ENCODE measurements around the gene FLRT3.

DNA sequence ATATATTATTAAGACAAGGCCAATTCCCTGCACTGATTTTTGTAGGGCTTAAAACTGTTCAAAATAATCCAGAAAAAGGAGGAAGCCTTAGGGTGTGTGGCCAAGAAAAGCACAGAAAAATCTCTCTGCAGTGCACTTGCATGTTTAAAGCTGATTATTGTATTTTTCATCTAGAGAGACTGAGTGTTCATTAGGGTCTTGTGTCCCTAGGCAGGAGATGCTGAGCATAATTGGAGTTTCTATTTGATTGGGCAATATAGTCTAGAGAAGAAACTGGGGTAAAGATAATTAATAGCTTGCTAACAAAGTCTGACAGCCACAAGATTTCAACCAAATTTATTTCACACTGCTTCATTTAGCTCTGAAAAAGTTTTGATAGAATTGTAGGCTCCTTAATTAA is 2.4 kb downstream of the FLRT3 start:
- TF ChIP-seq, protein P1, sequence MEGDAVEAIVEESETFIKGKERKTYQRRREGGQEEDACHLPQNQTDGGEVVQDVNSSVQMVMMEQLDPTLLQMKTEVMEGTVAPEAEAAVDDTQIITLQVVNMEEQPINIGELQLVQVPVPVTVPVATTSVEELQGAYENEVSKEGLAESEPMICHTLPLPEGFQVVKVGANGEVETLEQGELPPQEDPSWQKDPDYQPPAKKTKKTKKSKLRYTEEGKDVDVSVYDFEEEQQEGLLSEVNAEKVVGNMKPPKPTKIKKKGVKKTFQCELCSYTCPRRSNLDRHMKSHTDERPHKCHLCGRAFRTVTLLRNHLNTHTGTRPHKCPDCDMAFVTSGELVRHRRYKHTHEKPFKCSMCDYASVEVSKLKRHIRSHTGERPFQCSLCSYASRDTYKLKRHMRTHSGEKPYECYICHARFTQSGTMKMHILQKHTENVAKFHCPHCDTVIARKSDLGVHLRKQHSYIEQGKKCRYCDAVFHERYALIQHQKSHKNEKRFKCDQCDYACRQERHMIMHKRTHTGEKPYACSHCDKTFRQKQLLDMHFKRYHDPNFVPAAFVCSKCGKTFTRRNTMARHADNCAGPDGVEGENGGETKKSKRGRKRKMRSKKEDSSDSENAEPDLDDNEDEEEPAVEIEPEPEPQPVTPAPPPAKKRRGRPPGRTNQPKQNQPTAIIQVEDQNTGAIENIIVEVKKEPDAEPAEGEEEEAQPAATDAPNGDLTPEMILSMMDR (conservative IDR thresholded peaks at IDR 0.05; ENCODE audit: low read length): no peak
- TF ChIP-seq EZH2phosphoT487 (IDR thresholded peaks at IDR 0.05; ENCODE audit: borderline replicate concordance, low read depth, low read length): no peak
